Endothelial cell of umbilical vein (primary cell): ENCODE measurements around the gene PDE3A.

Experiments used
- EZH2 ChIP-seq: IDR thresholded peaks from 2 replicates; pipeline ENCODE4 v1.6.1; 2012; ENCODE audit warnings: borderline replicate concordance, low read depth, mild to moderate bottlenecking, moderate library complexity, low read length, inconsistent platforms; ENCODE audit not compliant: severe bottlenecking
- JUN ChIP-seq: IDR thresholded peaks from 2 replicates; pipeline ENCODE4 v1.6.1; 2011; ENCODE audit warnings: borderline replicate concordance, low read depth; ENCODE audit not compliant: insufficient read length, insufficient read depth
- POLR2A ChIP-seq: IDR thresholded peaks from 2 replicates; pipeline ENCODE4 v1.6.1; 2012; ENCODE audit warnings: low read depth, mild to moderate bottlenecking, control low read depth, low read length
- TF ChIP-seq, protein P1 (sequence below), 2 donors: IDR thresholded peaks; 1 replicate in 1 of 2; 2 replicates in 1 of 2; pipeline ENCODE4 v1.5.1; 2011; ENCODE audit warnings: low read length in 2 of 2, mild to moderate bottlenecking in 2 of 2, moderate library complexity in 2 of 2, control low read depth in 1 of 2, inconsistent platforms in 1 of 2, low read depth in 1 of 2; ENCODE audit not compliant: insufficient read depth in 1 of 2; ENCODE audit errors: extremely low read depth in 1 of 2

DNA sequence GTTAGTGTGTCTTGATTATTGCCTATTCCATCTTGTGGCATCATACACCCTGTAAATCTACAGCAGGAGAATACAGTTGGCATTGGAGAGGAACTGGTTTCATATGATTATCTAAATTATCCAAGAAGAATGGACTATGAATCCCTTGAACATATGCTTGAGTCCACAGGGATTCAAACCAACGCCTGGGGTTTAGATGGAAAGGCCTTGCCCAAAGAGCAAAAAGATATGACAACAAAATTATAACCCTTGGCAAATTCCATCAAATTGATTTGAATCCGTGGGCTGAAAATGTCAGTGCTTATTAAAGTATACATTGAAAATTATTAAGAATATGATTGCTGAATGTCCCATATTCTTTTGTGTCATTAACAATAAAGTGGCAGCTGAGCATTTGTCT lies 108.2 kb downstream of the PDE3A start:
- TF ChIP-seq EZH2 (no peak), JUN (no peak), POLR2A (no peak)
- TF ChIP-seq, protein P1, sequence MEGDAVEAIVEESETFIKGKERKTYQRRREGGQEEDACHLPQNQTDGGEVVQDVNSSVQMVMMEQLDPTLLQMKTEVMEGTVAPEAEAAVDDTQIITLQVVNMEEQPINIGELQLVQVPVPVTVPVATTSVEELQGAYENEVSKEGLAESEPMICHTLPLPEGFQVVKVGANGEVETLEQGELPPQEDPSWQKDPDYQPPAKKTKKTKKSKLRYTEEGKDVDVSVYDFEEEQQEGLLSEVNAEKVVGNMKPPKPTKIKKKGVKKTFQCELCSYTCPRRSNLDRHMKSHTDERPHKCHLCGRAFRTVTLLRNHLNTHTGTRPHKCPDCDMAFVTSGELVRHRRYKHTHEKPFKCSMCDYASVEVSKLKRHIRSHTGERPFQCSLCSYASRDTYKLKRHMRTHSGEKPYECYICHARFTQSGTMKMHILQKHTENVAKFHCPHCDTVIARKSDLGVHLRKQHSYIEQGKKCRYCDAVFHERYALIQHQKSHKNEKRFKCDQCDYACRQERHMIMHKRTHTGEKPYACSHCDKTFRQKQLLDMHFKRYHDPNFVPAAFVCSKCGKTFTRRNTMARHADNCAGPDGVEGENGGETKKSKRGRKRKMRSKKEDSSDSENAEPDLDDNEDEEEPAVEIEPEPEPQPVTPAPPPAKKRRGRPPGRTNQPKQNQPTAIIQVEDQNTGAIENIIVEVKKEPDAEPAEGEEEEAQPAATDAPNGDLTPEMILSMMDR (IDR thresholded peaks at IDR 0.05; ENCODE audit: extremely low read depth in 1 of 2, insufficient read depth in 1 of 2, low read depth in 1 of 2, low read length in 2 of 2): no peak
